HepG2 (cell line): ENCODE measurements around the gene CENATAC. TPM values are rescaled to one million over a fixed set of nuclear protein-coding genes. Genes with fewer than 3 reads are reported as not detected.

Experiments
- HOXD1 ChIP-seq: sonication (generic); formaldehyde crosslinking; IDR thresholded peaks from 2 replicates; pipeline ENCODE4 v1.5.0; 2020; ENCODE audit warnings: missing genetic modification reagents
- KLF16 ChIP-seq, 2 experiments: sonication (generic) in 1 of 2; formaldehyde crosslinking in 1 of 2; IDR thresholded peaks; 2 replicates each; pipeline versions ENCODE4 v1.6.1 to v1.8.0; 2016 to 2023; ENCODE audit warnings: missing genetic modification reagents in 2 of 2, missing compliant biosample characterization in 1 of 2
- SMAD3 ChIP-seq: sonication (generic); formaldehyde crosslinking; IDR thresholded peaks from 2 replicates; pipeline ENCODE4 v1.4.0; 2020; ENCODE audit warnings: missing genetic modification reagents
- SRSF1 ChIP-seq: fragments of 200-400 bp; formaldehyde crosslinking; optimal IDR thresholded peaks from 2 replicates; pipeline ENCODE3; 2017; ENCODE audit warnings: mild to moderate bottlenecking, low read depth, low read length, moderate library complexity
- TCF7L2 ChIP-seq: IDR thresholded peaks from 2 replicates; pipeline ENCODE4 v1.6.1; 2011; ENCODE audit warnings: mild to moderate bottlenecking, low read depth, low read length, moderate library complexity
- TSC22D2 ChIP-seq: sonication (generic); formaldehyde crosslinking; IDR thresholded peaks from 2 replicates; pipeline ENCODE4 v1.5.1; 2020; ENCODE audit warnings: missing genetic modification reagents, mild to moderate bottlenecking, borderline replicate concordance
- ZHX2 ChIP-seq, 2 experiments: sonication (generic) in 1 of 2; formaldehyde crosslinking in 1 of 2; IDR thresholded peaks; 2 replicates each; pipeline versions ENCODE4 v1.6.1 to v1.9.0; 2014 to 2022; ENCODE audit warnings: antibody characterized with exemption in 1 of 2, borderline replicate concordance in 1 of 2, inconsistent platforms in 1 of 2, low read depth in 1 of 2, missing genetic modification reagents in 1 of 2
- polyA plus RNA-seq, 8 experiments: library from polyadenylated mRNA; depleted of rRNA in 3 of 8; stranded (reverse) in 7 of 8; unstranded in 1 of 8; fragments of >200 nt; fragmentation: Illumina TruSeq in 4 of 8; extraction: Trizol in 4 of 8; gene quantifications; 2 replicates each; pipeline versions ENCODE4 v1.2.1 to v1.2.3, GENCODE V29; 2011 to 2016; ENCODE audit warnings: low read depth in 4 of 8, missing spikeins in 1 of 8, mixed read lengths in 1 of 8; ENCODE audit not compliant: insufficient read depth in 1 of 8
- total RNA-seq, 5 experiments: library from RNA; depleted of rRNA; stranded (reverse); fragments of >200 nt; fragmentation: Illumina TruSeq; extraction: Trizol; gene quantifications; 2 replicates each; pipeline ENCODE4 v1.2.3, GENCODE V29; 2016; ENCODE audit warnings: low read depth in 1 of 5
- TF ChIP-seq, protein P1 (sequence below): sonication (generic); formaldehyde crosslinking; IDR thresholded peaks from 2 replicates; pipeline ENCODE4 v1.4.0; 2020; ENCODE audit warnings: missing genetic modification reagents

Gene CENATAC
- total and polyA plus RNA-seq, 2 of the 13 experiments (the other 11 are each of a cell fraction or from before 2014, with no cell fraction given): 21.7 to 25.0 TPM

DNA sequence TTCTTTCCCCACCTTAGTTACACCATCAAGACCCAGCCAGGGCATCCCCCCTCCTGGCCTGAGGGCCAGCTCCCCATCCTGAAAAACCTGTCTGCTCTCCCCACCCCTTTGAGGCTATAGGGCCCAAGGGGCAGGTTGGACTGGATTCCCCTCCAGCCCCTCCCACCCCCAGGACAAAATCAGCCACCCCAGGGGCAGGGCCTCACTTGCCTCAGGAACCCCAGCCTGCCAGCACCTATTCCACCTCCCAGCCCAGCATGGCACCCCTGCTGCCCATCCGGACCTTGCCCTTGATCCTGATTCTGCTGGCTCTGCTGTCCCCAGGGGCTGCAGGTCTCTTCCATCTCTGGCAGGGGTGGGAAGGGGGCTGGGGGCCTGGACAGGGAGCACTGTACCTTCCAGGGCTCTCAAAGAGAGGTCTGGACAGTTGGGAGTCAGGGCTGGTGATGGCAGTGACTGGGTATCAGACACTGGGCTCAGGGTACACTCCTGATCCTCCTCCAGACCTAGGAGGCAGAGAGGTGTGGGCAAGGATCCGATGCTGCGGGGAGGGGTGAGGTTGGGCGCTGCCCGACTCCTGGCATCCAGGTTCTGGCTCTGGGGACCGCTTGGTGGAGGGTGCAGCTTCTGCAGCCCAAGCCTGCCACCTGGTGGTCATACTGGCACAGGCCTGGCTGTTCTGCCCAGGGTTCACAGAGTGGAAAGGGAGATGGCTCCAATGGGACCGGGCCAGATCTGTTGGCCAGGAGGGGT, 41.7 kb upstream of the CENATAC start, which contains the start of gene UPK2 (continued):
- TF ChIP-seq SRSF1 (no peak), ZHX2 (IDR thresholded peaks at IDR 0.05; ENCODE audit: low read depth) (no peak), ZHX2 (CRISPR knock-in tag; IDR thresholded peaks at IDR 0.05; ENCODE audit: borderline replicate concordance) (no peak), HOXD1 (no peak), TSC22D2 (CRISPR knock-in tag) (0 out of 2 replicates have a peak, but pooled peaks have one; percentile 44), TCF7L2 (no peak), KLF16 (CRISPR knock-in tag; IDR thresholded peaks at IDR 0.05) (no peak), SMAD3 (no peak)
- TF ChIP-seq, protein P1, sequence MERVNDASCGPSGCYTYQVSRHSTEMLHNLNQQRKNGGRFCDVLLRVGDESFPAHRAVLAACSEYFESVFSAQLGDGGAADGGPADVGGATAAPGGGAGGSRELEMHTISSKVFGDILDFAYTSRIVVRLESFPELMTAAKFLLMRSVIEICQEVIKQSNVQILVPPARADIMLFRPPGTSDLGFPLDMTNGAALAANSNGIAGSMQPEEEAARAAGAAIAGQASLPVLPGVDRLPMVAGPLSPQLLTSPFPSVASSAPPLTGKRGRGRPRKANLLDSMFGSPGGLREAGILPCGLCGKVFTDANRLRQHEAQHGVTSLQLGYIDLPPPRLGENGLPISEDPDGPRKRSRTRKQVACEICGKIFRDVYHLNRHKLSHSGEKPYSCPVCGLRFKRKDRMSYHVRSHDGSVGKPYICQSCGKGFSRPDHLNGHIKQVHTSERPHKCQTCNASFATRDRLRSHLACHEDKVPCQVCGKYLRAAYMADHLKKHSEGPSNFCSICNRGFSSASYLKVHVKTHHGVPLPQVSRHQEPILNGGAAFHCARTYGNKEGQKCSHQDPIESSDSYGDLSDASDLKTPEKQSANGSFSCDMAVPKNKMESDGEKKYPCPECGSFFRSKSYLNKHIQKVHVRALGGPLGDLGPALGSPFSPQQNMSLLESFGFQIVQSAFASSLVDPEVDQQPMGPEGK (CRISPR knock-in tag): 0 out of 2 replicates have a peak, but pooled peaks have one; percentile 15
